ENCODE data around the gene SLC25A10. TPM values are rescaled to one million over a fixed set of nuclear protein-coding genes. Genes with fewer than 3 reads are reported as not detected.
"Not testable (repeated sequence)": the region's sequence is repeated elsewhere in the genome, so short reads cannot be mapped to it uniquely, and the experiment has no call there.

SLC25A10 gene
- total and polyA plus RNA-seq, 2 of the 4 experiments (the other 2 are of a cell fraction): 14.9 to 19.0 TPM

GRCh38 chr17:81675515-81676221 is 36.4 kb upstream of the SLC25A10 start:
- H3K27ac ChIP-seq (ENCODE audit: insufficient read depth, low read length); H3K4me2 ChIP-seq (ENCODE audit: low read depth, low read length); H2AK5ac ChIP-seq (ENCODE audit: low read depth, low read length); H2AFZ ChIP-seq (replicated peaks; ENCODE audit: low read length, poor library complexity); H3K56ac ChIP-seq (ENCODE audit: extremely low read depth, insufficient read depth, low read length); H3K23ac ChIP-seq (ENCODE audit: low read depth, low read length); H3K18ac ChIP-seq (ENCODE audit: low read depth, low read length); CTCF ChIA-PET; H2BK15ac ChIP-seq (ENCODE audit: low read depth, low read length); H2BK120ac ChIP-seq (ENCODE audit: low read depth, low read length); H3K4me3 ChIP-seq (ENCODE audit: insufficient read depth, low read depth, low read length); intact Hi-C loops (cut with micrococcal nuclease); H3K9me3 ChIP-seq (ENCODE audit: control insufficient read depth, insufficient read depth, low read length); H3K14ac ChIP-seq (replicated peaks; ENCODE audit: low read depth, low read length); H4K20me1 ChIP-seq (ENCODE audit: insufficient read depth, low read length); H4K8ac ChIP-seq (ENCODE audit: low read depth in 2 of 2, low read length in 2 of 2); dilution Hi-C loops (cut with HindIII; ENCODE audit: low sequenced_read_pairs, unreplicated experiment); H2BK5ac ChIP-seq (ENCODE audit: low read depth, low read length, poor library complexity, severe bottlenecking); H3K4ac ChIP-seq (ENCODE audit: low read depth, low read length); H2BK20ac ChIP-seq (ENCODE audit: low read depth, low read length); H3K4me1 ChIP-seq (ENCODE audit: control insufficient read depth, insufficient read depth, low read length); BruUV-seq (replicated peaks); ATAC-seq (ENCODE audit: low read depth); H4K5ac ChIP-seq (ENCODE audit: low read depth, low read length); H3K27me3 ChIP-seq (ENCODE audit: control insufficient read depth, insufficient read depth, low read length); H3K9ac ChIP-seq (ENCODE audit: low read depth, low read length); H4K91ac ChIP-seq (ENCODE audit: insufficient read depth, low read depth, low read length); in situ Hi-C loops (cut with MboI; ENCODE audit: low sequenced_read_pairs); H3K9me1 ChIP-seq (ENCODE audit: insufficient read depth, low read length); POLR2A ChIA-PET (ENCODE audit: unreplicated experiment): not testable (repeated sequence)
- DNase-seq: peak; percentile 33
- Histone ChIP-seq H3K79me1 (ENCODE audit: low read depth in 1 of 2, low read length in 2 of 2) (peaks cover 15 to 59% of the 10 kb centered on the region in 2 experiments; a peak in 3 of 4 replicates), H2AK9ac (replicated peaks; ENCODE audit: low read depth, low read length, poor library complexity) (peak overlapping the region; percentile 28), H3K36me3 (ENCODE audit: control insufficient read depth, insufficient read depth, low read length) (peaks cover 37% of the 10 kb centered on the region)
- no CpG with 5 or more reads among the region's 18 CpGs for WGBS, 2 experiments (ENCODE audit: extremely low coverage in 2 of 2, insufficient read length in 1 of 2)
- TF ChIP-seq CTCF (conservative IDR thresholded peaks at IDR 0.05; ENCODE audit: low read depth, low read length) (peak; percentile 41), SMC3 (IDR thresholded peaks at IDR 0.05; ENCODE audit: low read depth, low read length) (peak; percentile 18; the same call in 1 of the 2 replicates), RAD21 (IDR thresholded peaks at IDR 0.05; ENCODE audit: low read length) (peak; percentile 35)

Measured in IMR-90 (cell line).